Stomach (tissue), 9 donors: ENCODE measurements around the gene TBX4. TPM values are rescaled to one million over a fixed set of nuclear protein-coding genes. Genes with fewer than 3 reads are reported as not detected.

Experiments used
- DNase-seq, 2 donors: peaks; one replicate each; pipeline versions ENCODE4 v3.0.0 to v3.0.0-alpha.2; 2013 to 2019
- H3K27ac ChIP-seq, 5 donors: fragments of 200-600 bp in 4 of 5; sonication (generic) in 4 of 5; one replicate each; pipeline ENCODE4 v1.5.1; 2013 to 2019; ENCODE audit warnings: mild to moderate bottlenecking in 1 of 5, moderate library complexity in 1 of 5
- H3K27me3 ChIP-seq, 3 donors: fragments of 200-600 bp; sonication (generic); one replicate each; pipeline ENCODE4 v1.5.1; 2017 to 2019; ENCODE audit warnings: mixed run types in 1 of 3
- H3K36me3 ChIP-seq, 4 donors: fragments of 200-600 bp; sonication (generic); 1 replicate in 3 of 4; 2 replicates in 1 of 4; pipeline ENCODE4 v1.5.1; 2016 to 2019
- H3K4me1 ChIP-seq, 4 donors: fragments of 200-600 bp; sonication (generic); one replicate each; pipeline ENCODE4 v1.5.1; 2016 to 2019
- H3K4me3 ChIP-seq, 4 donors: fragments of 200-600 bp; sonication (generic) in 3 of 4; one replicate each; pipeline ENCODE4 v1.5.1; 2016 to 2019; ENCODE audit warnings: mild to moderate bottlenecking in 1 of 4
- H3K9me3 ChIP-seq, 4 donors: fragments of 200-600 bp; sonication (generic); one replicate each; pipeline ENCODE4 v1.5.1; 2016 to 2019
- EP300 ChIP-seq: sonication (generic); formaldehyde crosslinking; IDR thresholded peaks from one replicate; pipeline ENCODE4 v1.6.1; 2017; ENCODE audit warnings: antibody characterized with exemption
- POLR2A ChIP-seq, 4 donors: fragments of 450-650 bp; IDR thresholded peaks; one replicate each; pipeline ENCODE4 v1.6.1; 2016; ENCODE audit warnings: antibody characterized with exemption in 4 of 4, control low read depth in 2 of 4, mild to moderate bottlenecking in 1 of 4, moderate library complexity in 1 of 4
- POLR2AphosphoS5 ChIP-seq, 3 donors: sonication (generic); formaldehyde crosslinking; IDR thresholded peaks; one replicate each; pipeline ENCODE4 v1.6.1; 2016; ENCODE audit warnings: antibody characterized with exemption in 3 of 3
- WGBS, 5 donors: extraction: QIAGEN DNeasy Blood & Tissue Kit in 3 of 5; methylation state at CpG; one replicate each; pipeline versions ENCODE4 v1.1.5 to v1.1.7; 2013 to 2018; 5-methylcytosine and 5-hydroxymethylcytosine counted together
- intact Hi-C: fragments of 100-400 bp; cut with DNase I; formaldehyde crosslinking; loops from one replicate; pipeline ENCODE4 v1.15.1; 2023; ENCODE audit warnings: low total_unique reads
- polyA plus RNA-seq, 3 donors: library from polyadenylated mRNA; stranded (reverse); fragments of 200-250 nt; gene quantifications; one replicate each; pipeline ENCODE4 v1.2.3, GENCODE V29; 2013
- total RNA-seq, 5 donors: library from RNA; depleted of rRNA; stranded (reverse); fragments of >200 nt; gene quantifications; one replicate each; pipeline versions ENCODE4 v1.1.0 to v1.2.3, GENCODE V29; 2014 to 2016
- TF ChIP-seq, protein P1 (sequence below), 7 experiments: fragments of 450-650 bp in 4 of 7; fragments of 200-600 bp in 3 of 7; sonication (generic) in 3 of 7; IDR thresholded peaks; one replicate each; pipeline ENCODE4 v1.5.1; 2016 to 2019; ENCODE audit warnings: antibody characterized with exemption in 7 of 7, control low read depth in 2 of 7, mild to moderate bottlenecking in 1 of 7
- donor health status: healthy with polysubstance abuse.
- donor health status: Bipolar disorder and iron deficiency.
- donor health status: healthy.

Gene TBX4
- total and polyA plus RNA-seq, 8 donors, result 0.08 to 0.73 TPM; not detected in 6

DNA sequence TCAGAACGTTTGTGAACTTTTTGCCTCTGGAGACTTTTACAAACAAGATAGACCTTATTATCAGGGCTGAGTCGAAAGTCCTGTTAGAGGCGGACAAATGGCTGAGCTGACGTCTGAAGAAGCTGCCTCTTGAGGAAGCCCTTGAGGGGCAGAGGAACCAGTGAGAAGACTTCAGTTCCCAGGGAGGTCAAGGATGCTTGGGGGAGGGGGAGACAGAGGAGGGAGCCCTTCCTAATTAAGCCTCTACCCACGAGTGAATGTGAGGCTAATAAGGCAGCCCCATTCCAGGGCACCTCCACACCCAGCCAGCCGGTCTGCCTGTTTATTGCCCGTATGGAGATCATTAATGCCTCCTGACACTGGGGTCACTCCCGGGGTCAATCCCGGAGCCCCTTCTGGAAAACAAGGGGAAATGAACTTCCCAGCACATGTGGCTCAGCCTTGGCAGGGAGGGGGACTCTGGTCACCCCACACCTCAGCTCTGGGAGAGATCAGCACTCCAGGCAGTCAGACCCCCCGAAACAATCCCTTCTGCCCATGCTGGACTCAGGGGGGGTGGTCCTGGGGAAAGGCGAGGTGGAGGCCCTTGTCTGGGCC is 9.2 kb upstream of the TBX4 start:
- TF ChIP-seq, protein P1, sequence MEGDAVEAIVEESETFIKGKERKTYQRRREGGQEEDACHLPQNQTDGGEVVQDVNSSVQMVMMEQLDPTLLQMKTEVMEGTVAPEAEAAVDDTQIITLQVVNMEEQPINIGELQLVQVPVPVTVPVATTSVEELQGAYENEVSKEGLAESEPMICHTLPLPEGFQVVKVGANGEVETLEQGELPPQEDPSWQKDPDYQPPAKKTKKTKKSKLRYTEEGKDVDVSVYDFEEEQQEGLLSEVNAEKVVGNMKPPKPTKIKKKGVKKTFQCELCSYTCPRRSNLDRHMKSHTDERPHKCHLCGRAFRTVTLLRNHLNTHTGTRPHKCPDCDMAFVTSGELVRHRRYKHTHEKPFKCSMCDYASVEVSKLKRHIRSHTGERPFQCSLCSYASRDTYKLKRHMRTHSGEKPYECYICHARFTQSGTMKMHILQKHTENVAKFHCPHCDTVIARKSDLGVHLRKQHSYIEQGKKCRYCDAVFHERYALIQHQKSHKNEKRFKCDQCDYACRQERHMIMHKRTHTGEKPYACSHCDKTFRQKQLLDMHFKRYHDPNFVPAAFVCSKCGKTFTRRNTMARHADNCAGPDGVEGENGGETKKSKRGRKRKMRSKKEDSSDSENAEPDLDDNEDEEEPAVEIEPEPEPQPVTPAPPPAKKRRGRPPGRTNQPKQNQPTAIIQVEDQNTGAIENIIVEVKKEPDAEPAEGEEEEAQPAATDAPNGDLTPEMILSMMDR (IDR thresholded peaks at IDR 0.05), result no peak
- TF ChIP-seq POLR2A (IDR thresholded peaks at IDR 0.05), result no peak
- no peak for TF ChIP-seq POLR2AphosphoS5 (IDR thresholded peaks at IDR 0.05)
- TF ChIP-seq EP300, result no peak
- Histone ChIP-seq H3K4me3 (no peak overlapping the region), H3K27ac (no peak overlapping the region), H3K27me3 (peaks cover 0 to 62% (median 5%) of the 10 kb centered on the region in 3 donors), H3K9me3 (peaks cover 0 to 4% (median 2%) of the 10 kb centered on the region in 4 donors), H3K36me3 (no peaks in the 10 kb centered on the region), H3K4me1 (no peaks in the 10 kb centered on the region)
- no peak for DNase-seq
- intact Hi-C loops, result no loop called here
- WGBS, 5 donors, result 56 to 62% (median 58%) methylated on average over 9 to 11 of the region's 11 CpGs

DNA sequence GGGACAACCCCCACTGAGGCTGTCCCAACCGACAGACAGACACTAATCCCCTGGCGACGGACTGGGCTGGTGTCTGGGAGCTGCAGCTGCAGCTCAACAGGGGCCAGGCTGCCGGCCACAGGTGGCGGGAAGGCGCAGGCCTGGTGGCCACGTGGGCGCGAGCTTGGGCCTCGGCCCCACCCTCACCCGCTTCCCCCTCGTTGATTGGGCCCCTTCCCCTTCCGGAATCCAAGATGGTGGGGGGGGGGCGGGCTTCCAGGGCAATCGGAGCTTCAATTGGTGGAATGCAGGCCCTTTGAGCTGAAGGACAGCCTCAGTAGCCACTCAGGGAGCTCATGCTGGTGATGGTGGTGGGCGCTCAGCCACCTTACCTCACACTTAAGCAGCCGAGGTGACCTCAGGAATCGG is 8.7 kb upstream of the TBX4 start:
- Histone ChIP-seq H3K4me3 (no peak overlapping the region), H3K27ac (no peak overlapping the region), H3K36me3 (no peaks in the 10 kb centered on the region), H3K27me3 (peaks cover 0 to 64% (median 5%) of the 10 kb centered on the region in 3 donors), H3K9me3 (no peaks in the 10 kb centered on the region), H3K4me1 (no peaks in the 10 kb centered on the region)
- 85 to 88% (median 86%) methylated on average over 15 to 18 of the region's 18 CpGs for WGBS, 5 donors
- DNase-seq, result no peak
- intact Hi-C loops, result no loop called here
- TF ChIP-seq EP300, result no peak
- no peak for TF ChIP-seq POLR2A (IDR thresholded peaks at IDR 0.05)
- TF ChIP-seq, protein P1 (IDR thresholded peaks at IDR 0.05), result no peak
- TF ChIP-seq POLR2AphosphoS5 (IDR thresholded peaks at IDR 0.05), result no peak

DNA sequence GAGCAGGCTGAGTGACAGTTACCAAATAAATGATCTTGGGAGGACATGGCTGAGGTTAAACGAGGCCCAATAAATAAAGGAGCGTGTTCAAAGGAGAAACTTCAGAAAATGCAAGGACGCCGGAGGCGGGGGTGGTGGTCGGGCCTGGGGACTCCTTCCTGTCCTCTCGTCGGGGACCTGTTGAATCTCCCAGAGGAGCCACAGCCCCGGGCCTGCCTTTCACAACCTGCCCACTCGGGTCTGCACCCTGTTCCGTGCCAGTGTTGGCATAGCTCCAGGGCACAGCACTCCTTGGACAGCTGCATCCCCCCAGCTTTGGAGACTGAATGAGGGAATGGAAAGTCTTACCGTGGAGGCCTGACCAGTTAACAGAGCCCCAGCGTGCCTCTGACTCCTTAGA is 8.1 kb upstream of the TBX4 start:
- TF ChIP-seq POLR2A (IDR thresholded peaks at IDR 0.05) (no peak), EP300 (no peak), POLR2AphosphoS5 (IDR thresholded peaks at IDR 0.05) (no peak)
- TF ChIP-seq, protein P1 (IDR thresholded peaks at IDR 0.05), result no peak
- intact Hi-C loops, result no loop called here
- Histone ChIP-seq H3K4me3 (no peak overlapping the region), H3K27ac (no peak overlapping the region), H3K4me1 (no peaks in the 10 kb centered on the region), H3K36me3 (no peaks in the 10 kb centered on the region), H3K9me3 (no peaks in the 10 kb centered on the region), H3K27me3 (peaks cover 0 to 67% (median 5%) of the 10 kb centered on the region in 3 donors)
- 79 to 87% (median 86%) methylated on average over 12 to 13 of the region's 13 CpGs for WGBS, 5 donors
- DNase-seq, result no peak

DNA sequence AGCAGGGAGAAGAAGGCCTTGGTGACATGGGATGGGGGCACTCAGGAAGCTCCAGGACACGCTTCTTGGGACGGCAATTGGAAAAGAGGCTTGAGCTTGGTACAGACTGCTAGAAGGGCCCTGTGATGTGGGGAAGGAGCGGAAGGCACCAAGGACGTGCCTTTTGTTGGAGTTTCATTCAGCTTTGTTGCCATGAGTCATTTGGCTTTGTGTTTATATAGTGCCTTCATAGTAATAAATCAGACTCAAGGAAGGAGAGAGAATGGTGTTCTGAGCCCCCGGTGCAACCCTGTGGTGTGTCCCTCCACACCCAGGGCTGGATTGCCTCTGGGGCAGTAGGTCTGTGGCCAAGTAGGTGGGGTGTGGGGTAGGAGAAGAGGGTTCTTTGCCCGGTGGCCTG is 7.4 kb upstream of the TBX4 start:
- H3K4me1 ChIP-seq, result no peaks in the 10 kb centered on the region
- WGBS, 5 donors, result 58 to 70% (median 62%) methylated on average over 6 of the region's 6 CpGs
- TF ChIP-seq, protein P1 (IDR thresholded peaks at IDR 0.05), result no peak
- no peak for TF ChIP-seq POLR2AphosphoS5 (IDR thresholded peaks at IDR 0.05)
- no peak for TF ChIP-seq EP300
- no peak for TF ChIP-seq POLR2A (IDR thresholded peaks at IDR 0.05)
- no peak overlapping the region for H3K27ac ChIP-seq
- intact Hi-C loops, result no loop called here
- H3K4me3 ChIP-seq, result no peak overlapping the region
- H3K27me3 ChIP-seq, result peaks cover 0 to 67% (median 5%) of the 10 kb centered on the region in 3 donors
- DNase-seq, result no peak
- no peaks in the 10 kb centered on the region for H3K36me3 ChIP-seq
- H3K9me3 ChIP-seq, result no peaks in the 10 kb centered on the region
